ENCODE measurements around the gene ZC3H12A. TPM values are rescaled to one million over a fixed set of nuclear protein-coding genes. Genes with fewer than 3 reads are reported as not detected.
A peak's percentile ranks its signal among the peaks of the same experiment; 100 is the strongest.

Gene ZC3H12A
- total RNA-seq, 1 donor from 2014 or later = 6.0 TPM

DNA sequence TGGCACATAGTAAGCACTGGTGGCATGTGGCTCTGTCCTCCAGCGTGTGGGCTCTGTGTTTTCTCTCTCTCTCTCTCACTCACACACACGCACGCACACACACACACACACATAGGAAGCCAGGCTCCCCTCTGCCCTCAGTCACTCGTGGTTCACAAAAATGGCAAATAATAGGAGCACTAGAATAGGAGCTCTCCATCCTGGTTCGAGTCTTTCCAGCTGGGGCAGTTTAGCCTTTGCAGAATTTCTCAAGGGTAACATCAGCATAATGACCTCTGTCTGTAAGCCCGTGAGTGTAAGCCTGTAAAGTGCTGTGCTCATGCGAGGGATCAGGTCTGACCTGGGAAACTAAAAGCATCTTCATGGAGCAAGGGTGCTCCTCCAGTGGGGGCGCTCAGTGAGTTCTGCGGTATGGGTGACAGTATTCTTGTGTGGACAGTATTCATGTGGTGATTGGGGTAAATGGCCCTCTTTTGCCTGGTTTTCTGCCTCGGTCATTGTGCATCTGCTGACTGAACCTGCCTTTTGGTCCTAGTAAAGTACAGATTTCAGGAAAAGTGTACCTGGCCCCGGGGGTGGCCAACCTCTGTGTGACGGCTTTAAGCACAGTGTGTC, 842 bp upstream of the ZC3H12A start:
- Mint-ChIP-seq H3K4me3 (peak overlapping the region; percentile 77), H3K9me3 (no peaks in the 10 kb centered on the region), H3K27me3 (peaks cover 39% of the 10 kb centered on the region), H3K4me1 (ENCODE audit: unreplicated experiment) (peaks cover 31% of the 10 kb centered on the region), H3K36me3 (no peaks in the 10 kb centered on the region), H3K27ac (peak overlapping the region; percentile 57)
- TF ChIP-seq, protein P1, sequence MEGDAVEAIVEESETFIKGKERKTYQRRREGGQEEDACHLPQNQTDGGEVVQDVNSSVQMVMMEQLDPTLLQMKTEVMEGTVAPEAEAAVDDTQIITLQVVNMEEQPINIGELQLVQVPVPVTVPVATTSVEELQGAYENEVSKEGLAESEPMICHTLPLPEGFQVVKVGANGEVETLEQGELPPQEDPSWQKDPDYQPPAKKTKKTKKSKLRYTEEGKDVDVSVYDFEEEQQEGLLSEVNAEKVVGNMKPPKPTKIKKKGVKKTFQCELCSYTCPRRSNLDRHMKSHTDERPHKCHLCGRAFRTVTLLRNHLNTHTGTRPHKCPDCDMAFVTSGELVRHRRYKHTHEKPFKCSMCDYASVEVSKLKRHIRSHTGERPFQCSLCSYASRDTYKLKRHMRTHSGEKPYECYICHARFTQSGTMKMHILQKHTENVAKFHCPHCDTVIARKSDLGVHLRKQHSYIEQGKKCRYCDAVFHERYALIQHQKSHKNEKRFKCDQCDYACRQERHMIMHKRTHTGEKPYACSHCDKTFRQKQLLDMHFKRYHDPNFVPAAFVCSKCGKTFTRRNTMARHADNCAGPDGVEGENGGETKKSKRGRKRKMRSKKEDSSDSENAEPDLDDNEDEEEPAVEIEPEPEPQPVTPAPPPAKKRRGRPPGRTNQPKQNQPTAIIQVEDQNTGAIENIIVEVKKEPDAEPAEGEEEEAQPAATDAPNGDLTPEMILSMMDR (conservative IDR thresholded peaks at IDR 0.05) = no peak
- no peak for DNase-seq (ENCODE audit: extremely low spot score, unreplicated experiment)

DNA sequence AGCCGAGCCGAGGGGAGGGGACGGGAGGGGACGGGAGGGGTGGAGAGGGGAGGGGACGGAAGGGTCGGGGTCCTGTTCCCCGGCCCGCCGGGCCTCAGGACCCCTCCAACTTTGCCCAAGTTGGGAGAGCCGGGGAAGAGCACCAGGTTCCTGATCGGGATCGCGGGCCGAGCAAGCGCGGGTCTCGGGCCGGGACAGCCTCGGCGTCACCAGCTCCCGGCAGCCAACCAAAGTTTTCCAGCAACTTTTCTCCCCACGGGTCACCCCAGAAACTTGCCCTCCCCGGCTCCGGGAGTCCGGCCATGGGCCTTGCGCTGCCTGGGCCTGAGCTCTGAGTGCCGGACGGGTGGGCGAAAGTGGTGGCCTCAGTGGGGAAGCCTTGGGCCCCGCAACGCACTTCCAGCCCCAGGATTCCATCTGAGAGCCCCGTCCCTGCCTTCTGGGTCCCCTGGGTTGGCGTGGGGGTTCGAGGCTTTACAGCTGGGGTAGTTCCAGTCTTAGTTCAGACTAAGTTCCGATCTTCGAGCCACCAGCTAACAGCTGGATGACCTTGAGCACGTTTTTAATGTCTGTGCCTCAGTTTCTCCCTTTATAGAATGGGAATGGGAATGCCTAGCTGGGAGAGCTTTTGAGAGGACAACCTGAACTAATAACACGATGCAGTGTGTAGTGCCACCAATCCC, 458 bp downstream of the ZC3H12A start:
- DNase-seq (ENCODE audit: extremely low spot score, unreplicated experiment) = no peak
- H3K27ac Mint-ChIP-seq = peak overlapping the region; percentile 78
- peak overlapping the region; percentile 86 for H3K4me3 Mint-ChIP-seq
- H3K36me3 Mint-ChIP-seq = no peaks in the 10 kb centered on the region
- H3K4me1 Mint-ChIP-seq (ENCODE audit: unreplicated experiment) = peaks cover 31% of the 10 kb centered on the region
- H3K9me3 Mint-ChIP-seq = no peaks in the 10 kb centered on the region
- H3K27me3 Mint-ChIP-seq = peaks cover 31% of the 10 kb centered on the region
- TF ChIP-seq, protein P1 (conservative IDR thresholded peaks at IDR 0.05) = no peak

DNA sequence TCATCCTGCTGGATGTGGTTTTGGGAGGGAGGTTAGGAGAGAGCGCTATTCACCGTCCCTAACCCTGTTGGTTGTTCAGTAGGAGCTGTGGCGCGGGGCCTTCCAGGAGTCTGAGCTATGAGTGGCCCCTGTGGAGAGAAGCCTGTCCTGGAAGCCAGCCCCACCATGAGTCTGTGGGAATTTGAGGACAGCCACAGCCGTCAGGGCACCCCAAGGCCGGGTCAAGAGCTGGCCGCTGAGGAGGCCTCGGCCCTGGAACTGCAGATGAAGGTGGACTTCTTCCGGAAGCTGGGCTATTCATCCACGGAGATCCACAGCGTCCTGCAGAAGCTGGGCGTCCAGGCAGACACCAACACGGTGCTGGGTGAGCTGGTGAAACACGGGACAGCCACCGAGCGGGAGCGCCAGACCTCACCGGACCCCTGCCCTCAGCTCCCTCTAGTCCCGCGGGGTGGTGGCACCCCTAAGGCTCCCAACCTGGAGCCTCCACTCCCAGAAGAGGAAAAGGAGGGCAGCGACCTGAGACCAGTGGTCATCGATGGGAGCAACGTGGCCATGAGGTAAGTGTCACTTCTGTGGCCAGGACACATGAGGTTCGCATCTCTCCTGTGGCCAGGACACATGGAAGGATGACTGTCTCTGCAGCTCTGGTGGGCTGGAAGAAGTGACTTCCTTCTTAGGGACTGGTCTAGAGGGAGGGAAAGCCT, 1.2 kb downstream of the ZC3H12A start:
- Mint-ChIP-seq H3K27ac (peak overlapping the region; percentile 79), H3K9me3 (no peaks in the 10 kb centered on the region), H3K4me3 (peak overlapping the region; percentile 86), H3K27me3 (peaks cover 30% of the 10 kb centered on the region), H3K36me3 (no peaks in the 10 kb centered on the region), H3K4me1 (ENCODE audit: unreplicated experiment) (peaks cover 31% of the 10 kb centered on the region)
- no peak for DNase-seq (ENCODE audit: extremely low spot score, unreplicated experiment)
- TF ChIP-seq, protein P1 (conservative IDR thresholded peaks at IDR 0.05) = no peak

DNA sequence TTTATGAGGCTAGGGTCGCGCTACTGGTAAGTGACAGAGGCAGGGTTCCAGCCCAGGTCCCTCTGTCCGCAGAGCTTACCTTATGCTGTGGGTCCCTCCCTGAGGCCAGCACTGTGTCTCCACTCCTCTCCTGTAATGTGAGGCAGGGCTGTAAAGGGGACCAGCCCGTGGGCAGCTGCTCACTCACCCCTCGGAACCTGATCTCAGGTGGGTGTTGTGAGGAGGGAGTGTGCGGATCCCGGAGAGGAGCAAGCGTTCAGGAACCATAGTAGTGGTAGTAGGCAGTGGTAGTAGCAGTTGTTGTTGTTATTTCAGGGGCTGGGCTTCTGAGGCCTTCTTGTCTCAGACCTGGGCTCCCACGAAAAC, 1.7 kb downstream of the ZC3H12A start:
- no peak for DNase-seq (ENCODE audit: extremely low spot score, unreplicated experiment)
- Mint-ChIP-seq H3K27ac (peak overlapping the region; percentile 79), H3K9me3 (no peaks in the 10 kb centered on the region), H3K36me3 (no peaks in the 10 kb centered on the region), H3K4me1 (ENCODE audit: unreplicated experiment) (peaks cover 31% of the 10 kb centered on the region), H3K27me3 (peaks cover 27% of the 10 kb centered on the region), H3K4me3 (peak overlapping the region; percentile 86)
- TF ChIP-seq, protein P1 (conservative IDR thresholded peaks at IDR 0.05) = no peak

DNA sequence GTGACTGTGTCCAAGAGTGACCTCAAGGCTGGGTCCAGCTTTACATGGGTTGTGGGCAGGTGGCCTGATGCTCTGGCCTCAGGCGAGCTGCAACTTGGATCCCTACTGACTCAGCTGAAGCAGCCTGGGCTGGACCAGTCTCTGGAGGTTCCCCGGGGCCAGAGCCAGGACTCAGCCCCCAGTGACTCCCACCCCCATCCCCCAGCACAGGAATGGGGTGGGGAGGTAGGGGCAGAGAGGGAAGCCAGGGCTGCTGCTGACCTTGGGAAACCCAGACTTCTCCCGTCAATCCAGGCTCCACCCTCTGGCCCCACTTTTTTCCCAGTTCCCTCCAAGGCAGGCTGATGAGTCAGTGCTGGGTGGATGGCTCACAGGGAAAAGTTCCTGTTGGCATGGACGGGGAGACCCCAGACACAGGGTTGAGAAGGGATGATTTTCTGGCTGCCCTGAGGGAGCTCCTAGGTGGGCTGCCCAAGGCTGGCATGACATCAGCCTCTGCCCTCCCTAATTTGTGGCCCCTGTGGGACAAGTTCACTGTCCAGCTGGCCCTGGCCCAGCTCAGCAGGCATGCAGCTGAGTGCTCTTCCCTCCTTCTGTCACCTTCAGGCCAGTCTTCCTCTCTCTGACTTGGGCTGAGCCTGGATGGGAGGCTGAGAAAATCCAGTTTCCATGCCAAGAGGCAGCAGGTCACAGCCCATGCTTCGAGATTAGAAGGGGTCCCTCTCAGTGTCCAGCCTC, 2.2 kb downstream of the ZC3H12A start:
- peak overlapping the region; percentile 86 for H3K4me3 Mint-ChIP-seq
- H3K4me1 Mint-ChIP-seq (ENCODE audit: unreplicated experiment) = peaks cover 28% of the 10 kb centered on the region
- TF ChIP-seq, protein P1 (conservative IDR thresholded peaks at IDR 0.05) = no peak
- H3K9me3 Mint-ChIP-seq = no peaks in the 10 kb centered on the region
- no peak for DNase-seq (ENCODE audit: extremely low spot score, unreplicated experiment)
- peaks cover 24% of the 10 kb centered on the region for H3K27me3 Mint-ChIP-seq
- peak overlapping the region; percentile 90 for H3K27ac Mint-ChIP-seq
- H3K36me3 Mint-ChIP-seq = no peaks in the 10 kb centered on the region

All from type B pancreatic cell (in vitro differentiated cells).